GM12875 (cell line): ENCODE data around the gene ZNF407.
"Not testable (repeated sequence)": the region's sequence is repeated elsewhere in the genome, so short reads cannot be mapped to it uniquely, and the experiment has no call there.

Experiments used
- H3K4me3 ChIP-seq: one replicate; pipeline ENCODE4 v1.5.1; 2011; ENCODE audit warnings: low read depth, low read length, control low read depth
- CTCF ChIP-seq: IDR thresholded peaks from 2 replicates; pipeline ENCODE4 v1.5.1; 2011; ENCODE audit warnings: low read depth, mild to moderate bottlenecking, control low read depth, inconsistent platforms, low read length, moderate library complexity, borderline replicate concordance; ENCODE audit not compliant: insufficient read depth

Gene ZNF407

GRCh38 chr18:75090336-75090735, 492.7 kb downstream of the ZNF407 start:
- TF ChIP-seq CTCF, result no peak
- no peak overlapping the region for H3K4me3 ChIP-seq

GRCh38 chr18:75097491-75098225, 500.0 kb downstream of the ZNF407 start:
- no peak for TF ChIP-seq CTCF
- no peak overlapping the region for H3K4me3 ChIP-seq

GRCh38 chr18:75100832-75101630, 503.4 kb downstream of the ZNF407 start:
- TF ChIP-seq CTCF, result no peak
- H3K4me3 ChIP-seq, result no peak overlapping the region

GRCh38 chr18:75101916-75102315, 504.2 kb downstream of the ZNF407 start:
- TF ChIP-seq CTCF, result no peak
- H3K4me3 ChIP-seq, result no peak overlapping the region

GRCh38 chr18:75104029-75104428, 506.4 kb downstream of the ZNF407 start:
- not testable (repeated sequence) for H3K4me3 ChIP-seq

GRCh38 chr18:75104483-75104882, 506.8 kb downstream of the ZNF407 start:
- no peak overlapping the region for H3K4me3 ChIP-seq
- TF ChIP-seq CTCF, result no peak

GRCh38 chr18:75105551-75106254, 508.0 kb downstream of the ZNF407 start:
- H3K4me3 ChIP-seq, result no peak overlapping the region
- TF ChIP-seq CTCF, result no peak
